Thyroid gland (tissue), 4 donors: Measurements from ENCODE around the gene H3-3A.
A peak's percentile ranks its signal among the peaks of the same experiment; 100 is the strongest.

Experiments
- CTCF ChIP-seq, 6 experiments: fragments of 200-600 bp in 3 of 6; fragments of 450-650 bp in 3 of 6; sonication (generic) in 3 of 6; IDR thresholded peaks; one replicate each; pipeline ENCODE4 v1.5.1; 2016 to 2019; ENCODE audit warnings: antibody characterized with exemption in 6 of 6, mild to moderate bottlenecking in 2 of 6, inconsistent platforms in 1 of 6, moderate library complexity in 1 of 6
- POLR2A ChIP-seq, 2 donors: fragments of 450-650 bp; IDR thresholded peaks; one replicate each; pipeline ENCODE4 v1.6.1; 2017; ENCODE audit warnings: antibody characterized with exemption in 2 of 2, mild to moderate bottlenecking in 2 of 2, moderate library complexity in 1 of 2

- TF ChIP-seq CTCF (IDR thresholded peaks at IDR 0.05) (peak in 1 of 6 experiments; percentile 35), POLR2A (IDR thresholded peaks at IDR 0.05) (no peak)
Observed at GRCh38 chr1:226108935-226109828, 46.7 kb downstream of the H3-3A start.
